Measurements from ENCODE around the gene ABCE1.
"Not testable (repeated sequence)": the region's sequence is repeated elsewhere in the genome, so short reads cannot be mapped to it uniquely, and the experiment has no call there.

DNA sequence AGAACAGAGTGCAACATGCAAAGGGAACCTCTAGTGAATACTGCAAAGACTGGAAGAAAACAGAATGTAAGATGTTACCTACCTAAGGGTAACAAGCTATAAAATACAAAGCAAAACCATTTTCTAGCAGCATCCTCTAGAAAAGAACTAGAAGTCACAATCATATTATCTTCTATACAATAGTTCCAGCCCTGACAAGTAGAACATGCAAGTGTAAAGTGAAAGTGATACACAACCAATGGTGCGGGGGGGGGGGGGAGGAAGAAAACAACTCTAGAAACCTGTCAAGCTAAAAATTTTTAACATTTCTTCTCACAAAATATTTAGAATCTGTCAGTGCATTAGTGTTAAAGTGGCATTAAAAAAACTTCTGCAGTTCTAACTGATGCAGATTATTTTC, 38.1 kb downstream of the ABCE1 start:
- TF ChIP-seq POLR2AphosphoS5 (IDR thresholded peaks at IDR 0.05; ENCODE audit: borderline replicate concordance, low read depth, low read length); EZH2 (IDR thresholded peaks at IDR 0.05); FOXP2 (optimal IDR thresholded peaks at IDR 0.05; ENCODE audit: control extremely low read depth, extremely low read length, insufficient read depth): not testable (repeated sequence)
